Endothelial cell of umbilical vein (primary cell): Measurements from ENCODE around the gene SUFU. TPM values are rescaled to one million over a fixed set of nuclear protein-coding genes. Genes with fewer than 3 reads are reported as not detected.

Source experiments
- BruUV-seq: library from RNA; stranded (reverse); fragments of 400-500 nt; replicated peaks from 2 replicates; lab custom pipeline; 2021; lab: Mats Ljungman, UMichigan
- CTCF ChIA-PET: fragments of 300-600, 350-600 bp; sonication (Branson Sonifier 250); formaldehyde crosslinking; loops from one replicate; lab custom pipeline; 2021; ENCODE audit warnings: antibody characterized with exemption, inconsistent platforms; lab: Charles Lee
- POLR2A ChIA-PET: fragments of 300-600, 350-600 bp; sonication (Branson Sonifier 250); formaldehyde crosslinking; loops from one replicate; lab custom pipeline; 2021; ENCODE audit warnings: antibody characterized with exemption, inconsistent platforms; lab: Charles Lee
- DNase-seq: peaks from one replicate; pipeline ENCODE4 v3.0.0-alpha.2; 2011; ENCODE audit warnings: low read depth, low spot score
- FAIRE-seq: peaks from 2 replicates; lab custom pipeline; 2011; peaks lifted over from hg19 to GRCh38; lab: Jason Lieb, UNC
- H2AFZ ChIP-seq: 2 replicates; pipeline ENCODE4 v1.6.0; 2012; ENCODE audit warnings: low read depth, low read length, control low read depth, inconsistent platforms
- H3K27ac ChIP-seq: 2 replicates; pipeline ENCODE4 v1.5.1; 2011; ENCODE audit warnings: low read depth, mild to moderate bottlenecking, control low read depth, low read length, moderate library complexity; ENCODE audit not compliant: insufficient read depth
- H3K27me3 ChIP-seq, 2 experiments: 2 replicates each; pipeline versions ENCODE4 v1.6.0 to v1.6.1; 2011; ENCODE audit warnings: low read length in 2 of 2, mixed read lengths in 1 of 2; ENCODE audit not compliant: control insufficient read depth in 2 of 2, insufficient read depth in 2 of 2
- H3K36me3 ChIP-seq, 2 experiments: 2 replicates in 1 of 2; 3 replicates in 1 of 2; pipeline ENCODE4 v1.5.1; 2011; ENCODE audit warnings: low read length in 2 of 2, mild to moderate bottlenecking in 1 of 2, moderate library complexity in 1 of 2; ENCODE audit not compliant: control insufficient read depth in 2 of 2, insufficient read depth in 2 of 2; ENCODE audit errors: extremely low read depth in 1 of 2
- H3K4me1 ChIP-seq: 3 replicates; pipeline ENCODE4 v1.5.1; 2011; ENCODE audit warnings: mild to moderate bottlenecking, low read length; ENCODE audit not compliant: control insufficient read depth, insufficient read depth; ENCODE audit errors: extremely low read depth
- H3K4me2 ChIP-seq: 2 replicates; pipeline ENCODE4 v1.6.1; 2011; ENCODE audit warnings: low read length, control low read depth, mixed read lengths; ENCODE audit not compliant: insufficient read depth
- H3K4me3 ChIP-seq, 3 experiments: fragments of 200-600 bp in 1 of 3; sonication (generic), shearing (Covaris generic) in 1 of 3; replicated peaks in 1 of 3; 2 replicates each; pipeline ENCODE4 v1.5.1; 2011 to 2016; ENCODE audit warnings: control low read depth in 3 of 3, low read length in 3 of 3, mild to moderate bottlenecking in 2 of 3, inconsistent platforms in 1 of 3, low read depth in 1 of 3, moderate library complexity in 1 of 3; ENCODE audit not compliant: insufficient read depth in 1 of 3
- H3K79me2 ChIP-seq: 2 replicates; pipeline ENCODE4 v1.6.0; 2012; ENCODE audit warnings: low read length, inconsistent platforms; ENCODE audit not compliant: control insufficient read depth, insufficient read depth
- H3K9ac ChIP-seq: replicated peaks from 2 replicates; pipeline ENCODE3; 2011; ENCODE audit warnings: low read length, control low read depth; ENCODE audit not compliant: insufficient read depth; ENCODE audit errors: extremely low read depth
- H3K9me1 ChIP-seq: replicated peaks from 3 replicates; pipeline ENCODE4 v1.6.0; 2011; ENCODE audit warnings: mild to moderate bottlenecking, low read length; ENCODE audit not compliant: control insufficient read depth, insufficient read depth; ENCODE audit errors: extremely low read depth
- H3K9me3 ChIP-seq: replicated peaks from 2 replicates; pipeline ENCODE4 v1.5.1; 2012; ENCODE audit warnings: low read length, inconsistent platforms; ENCODE audit not compliant: control insufficient read depth, insufficient read depth
- H4K20me1 ChIP-seq: replicated peaks from 2 replicates; pipeline ENCODE3; 2011; ENCODE audit warnings: mild to moderate bottlenecking, low read length; ENCODE audit not compliant: control insufficient read depth, insufficient read depth; ENCODE audit errors: extremely low read depth
- EZH2 ChIP-seq: IDR thresholded peaks from 2 replicates; pipeline ENCODE4 v1.6.1; 2012; ENCODE audit warnings: borderline replicate concordance, low read depth, mild to moderate bottlenecking, moderate library complexity, low read length, inconsistent platforms; ENCODE audit not compliant: severe bottlenecking
- FOS ChIP-seq: IDR thresholded peaks from 2 replicates; pipeline ENCODE4 v1.6.1; 2011; ENCODE audit warnings: mild to moderate bottlenecking, low read length, moderate library complexity, borderline replicate concordance; ENCODE audit not compliant: insufficient read depth
- GATA2 ChIP-seq: IDR thresholded peaks from 2 replicates; pipeline ENCODE4 v1.7.0; 2011; ENCODE audit warnings: low read depth, mild to moderate bottlenecking, moderate library complexity, mixed read lengths, low read length; ENCODE audit not compliant: insufficient read length, insufficient read depth
- JUN ChIP-seq: IDR thresholded peaks from 2 replicates; pipeline ENCODE4 v1.6.1; 2011; ENCODE audit warnings: borderline replicate concordance, low read depth; ENCODE audit not compliant: insufficient read length, insufficient read depth
- MYC ChIP-seq: IDR thresholded peaks from one replicate; pipeline ENCODE4 v1.6.1; 2011; ENCODE audit warnings: mild to moderate bottlenecking, low read depth, low read length
- POLR2A ChIP-seq: IDR thresholded peaks from 2 replicates; pipeline ENCODE4 v1.6.1; 2012; ENCODE audit warnings: low read depth, mild to moderate bottlenecking, control low read depth, low read length
- POLR2AphosphoS5 ChIP-seq: IDR thresholded peaks from 2 replicates; pipeline ENCODE4 v1.6.1; 2012; ENCODE audit warnings: low read depth, mild to moderate bottlenecking, control low read depth, low read length, moderate library complexity; ENCODE audit not compliant: insufficient read depth
- dilution Hi-C: fragments of 300-500 bp; cut with MboI; formaldehyde crosslinking; loops from one replicate; pipeline ENCODE4 v1.15.0; 2019; ENCODE audit warnings: low sequenced_read_pairs; ENCODE audit not compliant: extremely low pct_ligation_motif_present
- intact Hi-C: fragments of 100-400 bp; cut with micrococcal nuclease; formaldehyde crosslinking; loops from one replicate; pipeline ENCODE4 v1.10.0; 2022
- polyA plus RNA-seq, 4 experiments: library from polyadenylated mRNA; depleted of rRNA in 3 of 4; stranded (reverse) in 3 of 4; unstranded in 1 of 4; fragments of >200 nt; gene quantifications; 2 replicates each; pipeline versions ENCODE4 v1.2.1 to v1.2.3, GENCODE V29; 2011 to 2012; ENCODE audit warnings: missing spikeins in 1 of 4
- total RNA-seq: library from RNA; stranded (reverse); gene quantifications from 2 replicates; pipeline ENCODE4 v1.2.3, GENCODE V29; 2021
- TF ChIP-seq, protein P1 (sequence below): IDR thresholded peaks from 2 replicates; pipeline ENCODE4 v1.6.1; 2011; ENCODE audit not compliant: insufficient read depth, insufficient read length
- TF ChIP-seq, protein P2 (sequence below), 2 donors: IDR thresholded peaks; 1 replicate in 1 of 2; 2 replicates in 1 of 2; pipeline ENCODE4 v1.5.1; 2011; ENCODE audit warnings: low read length in 2 of 2, mild to moderate bottlenecking in 2 of 2, moderate library complexity in 2 of 2, control low read depth in 1 of 2, inconsistent platforms in 1 of 2, low read depth in 1 of 2; ENCODE audit not compliant: insufficient read depth in 1 of 2; ENCODE audit errors: extremely low read depth in 1 of 2

SUFU gene
- total and polyA plus RNA-seq, 2 donors (not counting 3 experiments of a cell fraction or from before 2014, with no cell fraction given): 10.1 to 16.3 TPM

DNA sequence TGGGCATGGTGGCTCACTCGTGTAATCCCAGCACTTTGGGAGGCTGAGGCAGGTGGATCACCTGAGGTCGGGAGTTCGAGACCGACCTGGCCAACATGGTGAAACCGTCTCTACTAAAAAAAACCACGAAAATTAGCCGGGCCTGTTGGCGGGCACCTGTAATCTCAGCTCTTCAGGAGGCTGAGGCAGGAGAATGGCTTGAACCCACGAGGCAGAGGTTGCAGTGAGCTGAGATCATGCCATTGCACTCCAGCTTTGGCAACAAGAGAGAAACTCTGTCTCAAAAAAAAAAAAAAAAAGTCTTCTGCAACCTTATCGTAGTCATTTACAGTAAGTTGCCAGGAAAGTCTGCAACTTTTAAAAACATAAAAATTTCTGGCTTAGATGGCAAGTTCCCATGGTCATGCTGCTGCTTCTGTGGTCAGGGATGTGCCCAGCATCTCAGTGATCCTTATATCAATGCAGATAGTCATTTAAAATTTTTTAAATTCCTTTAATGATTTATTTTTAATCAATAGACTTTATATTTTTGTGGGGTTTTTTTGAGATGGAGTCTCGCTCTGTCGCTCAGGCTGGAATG lies 15.6 kb downstream of the SUFU start:
- FAIRE-seq (no peak), DNase-seq (no peak)
- Histone ChIP-seq H3K4me1 (no peaks in the 10 kb centered on the region), H3K9me1 (peaks cover 2% of the 10 kb centered on the region), H3K36me3 (peaks cover 0 to 15% of the 10 kb centered on the region in 2 experiments), H3K9me3 (no peaks in the 10 kb centered on the region), H3K4me3 (no peak overlapping the region), H3K27ac (no peak overlapping the region), H3K9ac (no peak overlapping the region), H3K4me2 (no peak overlapping the region), H3K27me3 (no peaks in the 10 kb centered on the region), H3K79me2 (no peaks in the 10 kb centered on the region), H2AFZ (no peak overlapping the region), H4K20me1 (peaks cover 2% of the 10 kb centered on the region)
- intact Hi-C loops: no loop called here
- no TSS peak for BruUV-seq
- ChIA-PET CTCF (interaction anchor here (0.6 to 2.3 kb wide), 3 partner anchors 12 to 65 kb away, joined by 3 to 12 read pairs (median 4); partner anchors contain the start of gene SUFU), POLR2A (no interaction called here)
- dilution Hi-C loops: no loop called here
- TF ChIP-seq JUN: no peak
- TF ChIP-seq EZH2: no peak
- TF ChIP-seq MYC: no peak
- TF ChIP-seq, protein P1, sequence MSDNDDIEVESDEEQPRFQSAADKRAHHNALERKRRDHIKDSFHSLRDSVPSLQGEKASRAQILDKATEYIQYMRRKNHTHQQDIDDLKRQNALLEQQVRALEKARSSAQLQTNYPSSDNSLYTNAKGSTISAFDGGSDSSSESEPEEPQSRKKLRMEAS: no peak
- no peak for TF ChIP-seq POLR2AphosphoS5
- TF ChIP-seq, protein P2, sequence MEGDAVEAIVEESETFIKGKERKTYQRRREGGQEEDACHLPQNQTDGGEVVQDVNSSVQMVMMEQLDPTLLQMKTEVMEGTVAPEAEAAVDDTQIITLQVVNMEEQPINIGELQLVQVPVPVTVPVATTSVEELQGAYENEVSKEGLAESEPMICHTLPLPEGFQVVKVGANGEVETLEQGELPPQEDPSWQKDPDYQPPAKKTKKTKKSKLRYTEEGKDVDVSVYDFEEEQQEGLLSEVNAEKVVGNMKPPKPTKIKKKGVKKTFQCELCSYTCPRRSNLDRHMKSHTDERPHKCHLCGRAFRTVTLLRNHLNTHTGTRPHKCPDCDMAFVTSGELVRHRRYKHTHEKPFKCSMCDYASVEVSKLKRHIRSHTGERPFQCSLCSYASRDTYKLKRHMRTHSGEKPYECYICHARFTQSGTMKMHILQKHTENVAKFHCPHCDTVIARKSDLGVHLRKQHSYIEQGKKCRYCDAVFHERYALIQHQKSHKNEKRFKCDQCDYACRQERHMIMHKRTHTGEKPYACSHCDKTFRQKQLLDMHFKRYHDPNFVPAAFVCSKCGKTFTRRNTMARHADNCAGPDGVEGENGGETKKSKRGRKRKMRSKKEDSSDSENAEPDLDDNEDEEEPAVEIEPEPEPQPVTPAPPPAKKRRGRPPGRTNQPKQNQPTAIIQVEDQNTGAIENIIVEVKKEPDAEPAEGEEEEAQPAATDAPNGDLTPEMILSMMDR (IDR thresholded peaks at IDR 0.05; ENCODE audit: extremely low read depth in 1 of 2, insufficient read depth in 1 of 2, low read depth in 1 of 2, low read length in 2 of 2): no peak
- TF ChIP-seq FOS: no peak
- TF ChIP-seq GATA2: no peak
- TF ChIP-seq POLR2A: no peak
